Hepatocyte (in vitro differentiated cells): ENCODE measurements around the gene ITGB1BP1. TPM values are rescaled to one million over a fixed set of nuclear protein-coding genes. Genes with fewer than 3 reads are reported as not detected.

Source experiments
- DNase-seq: peaks from one replicate; pipeline ENCODE4 v3.0.0-alpha.2; 2016; ENCODE audit warnings: low spot score
- H2AFZ ChIP-seq: fragments of 200-600 bp; sonication (generic); 2 replicates; pipeline ENCODE4 v1.6.0; 2016; ENCODE audit warnings: antibody characterized with exemption, mild to moderate bottlenecking
- H3K27ac ChIP-seq: fragments of 200-600 bp; sonication (generic); 2 replicates; pipeline ENCODE4 v1.5.1; 2016; ENCODE audit warnings: mild to moderate bottlenecking
- H3K27me3 ChIP-seq: fragments of 200-600 bp; sonication (generic); 2 replicates; pipeline ENCODE4 v1.6.1; 2016
- H3K36me3 ChIP-seq: fragments of 200-600 bp; sonication (generic); replicated peaks from 2 replicates; pipeline ENCODE4 v1.5.1; 2016; ENCODE audit warnings: low read depth; ENCODE audit not compliant: insufficient read depth
- H3K4me1 ChIP-seq: fragments of 200-600 bp; sonication (generic); 2 replicates; pipeline ENCODE4 v1.5.1; 2016; ENCODE audit warnings: mild to moderate bottlenecking, moderate library complexity; ENCODE audit not compliant: insufficient read depth
- H3K4me2 ChIP-seq: fragments of 200-600 bp; sonication (generic); 2 replicates; pipeline ENCODE4 v1.6.0; 2016
- H3K4me3 ChIP-seq: fragments of 200-600 bp; sonication (generic); 2 replicates; pipeline ENCODE4 v1.5.1; 2016; ENCODE audit warnings: mild to moderate bottlenecking
- H3K79me2 ChIP-seq: fragments of 200-600 bp; sonication (generic); 2 replicates; pipeline ENCODE4 v1.6.0; 2017; ENCODE audit warnings: mild to moderate bottlenecking
- H3K9me2 ChIP-seq: fragments of 200-600 bp; sonication (generic); replicated peaks from 2 replicates; pipeline ENCODE4 v1.6.0; 2017; ENCODE audit warnings: mild to moderate bottlenecking; ENCODE audit not compliant: insufficient read depth
- H3K9me3 ChIP-seq: fragments of 200-600 bp; sonication (generic); 2 replicates; pipeline ENCODE4 v1.5.1; 2016; ENCODE audit warnings: low read depth, mild to moderate bottlenecking
- H4K20me1 ChIP-seq: fragments of 200-600 bp; sonication (generic); 2 replicates; pipeline ENCODE4 v1.6.0; 2016; ENCODE audit warnings: mild to moderate bottlenecking; ENCODE audit not compliant: insufficient read depth, poor library complexity, severe bottlenecking
- EZH2 ChIP-seq: fragments of 200-600 bp; sonication (generic); IDR thresholded peaks from 2 replicates; pipeline ENCODE4 v1.6.1; 2016; ENCODE audit warnings: antibody characterized with exemption, mild to moderate bottlenecking, borderline replicate concordance
- EZH2phosphoT487 ChIP-seq: fragments of 200-600 bp; sonication (generic); IDR thresholded peaks from one replicate; pipeline ENCODE4 v1.6.1; 2018; ENCODE audit warnings: antibody characterized with exemption, mild to moderate bottlenecking, low read depth, moderate library complexity; ENCODE audit not compliant: unreplicated experiment, severe bottlenecking
- WGBS: methylation state at CpG from one replicate; pipeline ENCODE4 v1.1.6; 2016; ENCODE audit warnings: low lambda C conversion rate; ENCODE audit errors: missing lambda C conversion rate; 5-methylcytosine and 5-hydroxymethylcytosine counted together
- polyA plus RNA-seq: library from polyadenylated mRNA; unstranded; fragments of >200 nt; fragmentation: Nextera tagmentation; extraction: Ambion mirVana; gene quantifications from 2 replicates; pipeline ENCODE4 v1.2.1, GENCODE V29; 2016
- total RNA-seq: library from RNA; depleted of rRNA; stranded (reverse); fragments of >200 nt; gene quantifications from 2 replicates; pipeline ENCODE4 v1.2.3, GENCODE V29; 2014
- TF ChIP-seq, protein P1 (sequence below): fragments of 200-600 bp; sonication (generic); IDR thresholded peaks from 2 replicates; pipeline ENCODE4 v1.5.1; 2016; ENCODE audit warnings: antibody characterized with exemption, mild to moderate bottlenecking; ENCODE audit not compliant: poor library complexity

The ITGB1BP1 gene
- total and polyA plus RNA-seq, 2 experiments from 2014 or later = 17.4 to 51.8 TPM

GRCh38 chr2:9356261-9356660 is 67.1 kb downstream of the ITGB1BP1 start:
- no peak overlapping the region for H3K4me3 ChIP-seq
- H3K9me2 ChIP-seq = no peaks in the 10 kb centered on the region
- no peaks in the 10 kb centered on the region for H4K20me1 ChIP-seq
- no peak for DNase-seq
- 87% methylated on average over 11 of the region's 11 CpGs for WGBS
- no peak overlapping the region for H2AFZ ChIP-seq
- no peaks in the 10 kb centered on the region for H3K4me1 ChIP-seq
- H3K4me2 ChIP-seq = no peak overlapping the region
- no peaks in the 10 kb centered on the region for H3K9me3 ChIP-seq
- H3K79me2 ChIP-seq = no peaks in the 10 kb centered on the region
- no peaks in the 10 kb centered on the region for H3K27me3 ChIP-seq
- no peak overlapping the region for H3K27ac ChIP-seq
- no peaks in the 10 kb centered on the region for H3K36me3 ChIP-seq
- TF ChIP-seq EZH2phosphoT487 = no peak
- TF ChIP-seq EZH2 = no peak
- TF ChIP-seq, protein P1, sequence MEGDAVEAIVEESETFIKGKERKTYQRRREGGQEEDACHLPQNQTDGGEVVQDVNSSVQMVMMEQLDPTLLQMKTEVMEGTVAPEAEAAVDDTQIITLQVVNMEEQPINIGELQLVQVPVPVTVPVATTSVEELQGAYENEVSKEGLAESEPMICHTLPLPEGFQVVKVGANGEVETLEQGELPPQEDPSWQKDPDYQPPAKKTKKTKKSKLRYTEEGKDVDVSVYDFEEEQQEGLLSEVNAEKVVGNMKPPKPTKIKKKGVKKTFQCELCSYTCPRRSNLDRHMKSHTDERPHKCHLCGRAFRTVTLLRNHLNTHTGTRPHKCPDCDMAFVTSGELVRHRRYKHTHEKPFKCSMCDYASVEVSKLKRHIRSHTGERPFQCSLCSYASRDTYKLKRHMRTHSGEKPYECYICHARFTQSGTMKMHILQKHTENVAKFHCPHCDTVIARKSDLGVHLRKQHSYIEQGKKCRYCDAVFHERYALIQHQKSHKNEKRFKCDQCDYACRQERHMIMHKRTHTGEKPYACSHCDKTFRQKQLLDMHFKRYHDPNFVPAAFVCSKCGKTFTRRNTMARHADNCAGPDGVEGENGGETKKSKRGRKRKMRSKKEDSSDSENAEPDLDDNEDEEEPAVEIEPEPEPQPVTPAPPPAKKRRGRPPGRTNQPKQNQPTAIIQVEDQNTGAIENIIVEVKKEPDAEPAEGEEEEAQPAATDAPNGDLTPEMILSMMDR = no peak

GRCh38 chr2:9355716-9356115 is 67.6 kb downstream of the ITGB1BP1 start:
- Histone ChIP-seq H3K4me3 (no peak overlapping the region), H3K27ac (no peak overlapping the region), H3K36me3 (no peaks in the 10 kb centered on the region), H3K4me1 (no peaks in the 10 kb centered on the region), H2AFZ (no peak overlapping the region), H3K4me2 (no peak overlapping the region), H3K9me3 (no peaks in the 10 kb centered on the region), H3K27me3 (no peaks in the 10 kb centered on the region), H3K79me2 (no peaks in the 10 kb centered on the region), H3K9me2 (no peaks in the 10 kb centered on the region), H4K20me1 (no peaks in the 10 kb centered on the region)
- WGBS = 82% methylated on average over 4 of the region's 4 CpGs
- no peak for DNase-seq
- TF ChIP-seq, protein P1 = no peak
- TF ChIP-seq EZH2phosphoT487 (no peak), EZH2 (no peak)

DNA sequence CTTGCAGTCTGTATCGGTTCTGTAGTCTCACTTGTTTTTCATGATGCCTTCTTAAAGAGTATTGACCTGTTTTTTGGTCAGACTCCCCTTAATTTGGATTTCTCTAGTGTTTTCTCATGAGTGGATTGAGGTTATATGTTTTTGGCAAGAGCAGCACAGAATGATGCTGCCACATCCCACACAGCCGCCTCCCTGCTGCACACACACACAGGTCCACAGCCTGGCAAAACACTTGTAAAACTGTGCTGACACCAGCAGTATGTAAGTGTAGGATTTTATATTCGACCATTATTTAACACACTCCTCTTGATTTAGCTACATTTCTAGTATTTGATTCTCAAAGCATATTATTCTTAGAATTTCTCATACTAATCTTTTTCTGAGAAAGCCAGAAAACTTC is 68.1 kb downstream of the ITGB1BP1 start:
- no peak for TF ChIP-seq EZH2
- no peak for TF ChIP-seq EZH2phosphoT487
- TF ChIP-seq, protein P1 = no peak
- H3K4me3 ChIP-seq = no peak overlapping the region
- H3K9me3 ChIP-seq = no peaks in the 10 kb centered on the region
- no peak overlapping the region for H3K27ac ChIP-seq
- H3K4me2 ChIP-seq = no peak overlapping the region
- no peaks in the 10 kb centered on the region for H3K4me1 ChIP-seq
- H3K9me2 ChIP-seq = no peaks in the 10 kb centered on the region
- H3K27me3 ChIP-seq = no peaks in the 10 kb centered on the region
- no peak for DNase-seq
- H2AFZ ChIP-seq = no peak overlapping the region
- 96% methylated on average over 3 of the region's 3 CpGs for WGBS
- H3K79me2 ChIP-seq = no peaks in the 10 kb centered on the region
- no peaks in the 10 kb centered on the region for H4K20me1 ChIP-seq
- no peaks in the 10 kb centered on the region for H3K36me3 ChIP-seq

DNA sequence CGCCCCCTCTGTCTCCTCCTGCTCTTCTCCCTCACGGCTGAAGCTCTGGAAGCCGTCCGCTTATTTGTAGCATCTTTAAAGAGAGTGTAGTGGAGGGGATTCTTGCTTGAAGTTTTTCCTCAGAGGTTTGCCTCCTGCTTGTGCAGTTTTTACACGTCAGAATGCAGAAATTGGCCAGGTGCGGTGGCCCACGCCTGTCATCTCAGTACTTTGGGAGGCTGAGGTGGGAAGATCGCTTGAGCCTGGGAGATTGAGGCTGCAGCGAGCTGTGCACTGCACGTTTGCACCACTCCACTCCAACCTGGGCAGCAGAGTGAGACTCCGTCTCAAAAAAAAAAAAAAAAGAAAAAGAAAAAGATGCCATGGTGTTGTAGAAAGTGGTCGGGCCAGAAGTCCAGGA is 69.0 kb downstream of the ITGB1BP1 start:
- no peaks in the 10 kb centered on the region for H3K27me3 ChIP-seq
- H3K4me2 ChIP-seq = no peak overlapping the region
- WGBS = 98% methylated on average over 12 of the region's 12 CpGs
- no peaks in the 10 kb centered on the region for H3K9me3 ChIP-seq
- no peaks in the 10 kb centered on the region for H3K9me2 ChIP-seq
- no peak overlapping the region for H3K4me3 ChIP-seq
- TF ChIP-seq EZH2 (no peak), EZH2phosphoT487 (no peak)
- no peaks in the 10 kb centered on the region for H3K4me1 ChIP-seq
- no peaks in the 10 kb centered on the region for H3K79me2 ChIP-seq
- DNase-seq = no peak
- no peak overlapping the region for H3K27ac ChIP-seq
- H3K36me3 ChIP-seq = no peaks in the 10 kb centered on the region
- H2AFZ ChIP-seq = no peak overlapping the region
- H4K20me1 ChIP-seq = no peaks in the 10 kb centered on the region

Other genes starting within 250 kb of the ITGB1BP1 start
- 17.1 and 21.3 TPM in 2 replicates for gene ASAP2, start 216.7 kb downstream of the ITGB1BP1 start, total RNA-seq
- gene ASAP2, start 216.7 kb downstream of the ITGB1BP1 start, polyA plus RNA-seq = 13.7 and 15.4 TPM in 2 replicates
- 38.7 and 39.1 TPM in 2 replicates for gene CPSF3, start 126 bp upstream of the ITGB1BP1 start, total RNA-seq
- 21.5 and 23.9 TPM in 2 replicates for gene CPSF3, start 126 bp upstream of the ITGB1BP1 start, polyA plus RNA-seq
- gene IAH1, start 51.0 kb upstream of the ITGB1BP1 start, total RNA-seq = 31.6 and 44.2 TPM in 2 replicates
- 46.7 and 51.0 TPM in 2 replicates for gene IAH1, start 51.0 kb upstream of the ITGB1BP1 start, polyA plus RNA-seq
- gene ADAM17, start 132.3 kb upstream of the ITGB1BP1 start, total RNA-seq = 19.5 and 30.2 TPM in 2 replicates
- gene ADAM17, start 132.3 kb upstream of the ITGB1BP1 start, polyA plus RNA-seq = 20.5 and 22.0 TPM in 2 replicates
- 302 and 327 TPM in 2 replicates for gene YWHAQ, start 207.5 kb upstream of the ITGB1BP1 start, total RNA-seq
- gene YWHAQ, start 207.5 kb upstream of the ITGB1BP1 start, polyA plus RNA-seq = 361 and 368 TPM in 2 replicates